ENCODE data around the gene HDGFL3.

HDGFL3 gene

DNA sequence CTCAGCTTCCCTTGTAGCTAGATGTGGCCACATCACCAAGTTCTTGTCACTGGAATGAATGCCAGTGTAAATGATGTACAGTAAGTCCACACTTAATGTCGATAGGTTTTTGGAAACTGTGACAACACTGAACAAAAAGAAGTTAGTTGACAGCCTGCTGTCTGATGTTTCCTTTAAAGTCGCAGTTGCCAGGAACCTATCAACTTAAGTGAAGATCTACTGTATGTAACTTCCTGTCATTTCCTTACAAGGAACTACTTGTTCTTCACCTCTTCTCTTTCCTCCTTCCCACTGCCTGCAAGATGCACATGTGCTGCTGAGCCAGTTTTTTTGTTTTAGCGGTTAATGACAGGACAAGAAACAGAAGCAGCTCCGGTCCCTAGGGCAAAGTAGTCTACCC is 44.6 kb downstream of the HDGFL3 start:
- Histone ChIP-seq H3K4me1 (ENCODE audit: control insufficient read depth, insufficient read depth, low read depth, low read length) (no peaks in the 10 kb centered on the region), H3K23ac (ENCODE audit: low read length in 2 of 2) (no peak overlapping the region), H2BK120ac (ENCODE audit: low read depth, low read length) (no peak overlapping the region), H3K36me3 (ENCODE audit: control insufficient read depth in 1 of 2, insufficient read depth in 2 of 2, low read depth in 1 of 2, low read length in 2 of 2) (peaks cover 0 to 22% of the 10 kb centered on the region in 2 experiments), H3K4me2 (ENCODE audit: low read length, poor library complexity, severe bottlenecking) (no peak overlapping the region), H3K27ac (ENCODE audit: low read length, poor library complexity, severe bottlenecking) (no peak overlapping the region), H3K9ac (ENCODE audit: low read length) (no peak overlapping the region), H3K9me3 (ENCODE audit: control insufficient read depth, low read length) (peaks cover 10% of the 10 kb centered on the region), H2BK12ac (ENCODE audit: low read length in 2 of 2) (no peak overlapping the region), H3K18ac (ENCODE audit: low read depth in 1 of 2, low read length in 2 of 2) (peak overlapping the region in 1 of 2 experiments; percentile 17), H4K8ac (ENCODE audit: low read length) (no peak overlapping the region), H2BK15ac (ENCODE audit: low read depth, poor library complexity, severe bottlenecking) (no peak overlapping the region), H2BK5ac (ENCODE audit: low read depth, low read length, poor library complexity, severe bottlenecking) (no peak overlapping the region), H3K4me3 (ENCODE audit: insufficient read depth in 1 of 2, low read depth in 1 of 2, low read length in 2 of 2) (no peak overlapping the region), H2AFZ (ENCODE audit: low read depth, low read length) (no peak overlapping the region), H4K91ac (ENCODE audit: low read length) (no peak overlapping the region), H3K27me3 (ENCODE audit: control insufficient read depth in 1 of 2, insufficient read depth in 1 of 2, low read length in 2 of 2) (no peaks in the 10 kb centered on the region), H3K4ac (ENCODE audit: low read depth in 1 of 2, low read length in 2 of 2) (no peak overlapping the region), H2AK5ac (ENCODE audit: low read length, severe bottlenecking) (no peak overlapping the region), H3K79me1 (replicated peaks; ENCODE audit: low read length, poor library complexity, severe bottlenecking) (peaks cover 15% of the 10 kb centered on the region), H3K14ac (ENCODE audit: low read length in 2 of 2) (no peak overlapping the region)
- 93% methylated on average over 3 of the region's 4 CpGs for WGBS
- DNase-seq = no peak

DNA sequence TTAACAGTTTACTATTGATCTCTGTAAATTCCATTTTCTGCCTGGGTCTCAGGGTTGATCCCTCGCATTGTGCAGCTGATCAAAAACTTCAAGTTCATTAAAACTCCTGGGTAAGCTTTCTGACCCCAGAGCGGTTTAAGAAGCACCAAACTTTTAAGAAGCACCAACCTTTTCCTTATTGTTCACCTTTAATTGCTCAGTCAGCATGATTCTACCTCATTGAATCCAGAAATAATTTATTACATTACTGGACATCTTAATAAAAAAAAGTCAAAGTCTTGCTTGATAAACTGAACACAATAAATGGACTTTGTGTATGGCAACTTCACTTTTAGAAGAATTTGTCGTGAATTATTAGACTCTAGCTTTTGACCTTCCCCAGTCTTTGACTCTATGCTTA is 46.9 kb downstream of the HDGFL3 start:
- Histone ChIP-seq H3K9me3 (ENCODE audit: control insufficient read depth, low read length) (no peaks in the 10 kb centered on the region), H2AFZ (ENCODE audit: low read depth, low read length) (no peak overlapping the region), H3K27me3 (ENCODE audit: control insufficient read depth in 1 of 2, insufficient read depth in 1 of 2, low read length in 2 of 2) (no peaks in the 10 kb centered on the region), H4K8ac (ENCODE audit: low read length) (no peak overlapping the region), H2BK15ac (ENCODE audit: low read depth, poor library complexity, severe bottlenecking) (no peak overlapping the region), H4K91ac (ENCODE audit: low read length) (no peak overlapping the region), H3K4me1 (ENCODE audit: control insufficient read depth, insufficient read depth, low read depth, low read length) (no peaks in the 10 kb centered on the region), H3K18ac (ENCODE audit: low read depth in 1 of 2, low read length in 2 of 2) (no peak overlapping the region), H3K4me3 (ENCODE audit: insufficient read depth in 1 of 2, low read depth in 1 of 2, low read length in 2 of 2) (no peak overlapping the region), H3K4ac (ENCODE audit: low read depth in 1 of 2, low read length in 2 of 2) (no peak overlapping the region), H2BK5ac (ENCODE audit: low read depth, low read length, poor library complexity, severe bottlenecking) (no peak overlapping the region), H2AK5ac (ENCODE audit: low read length, severe bottlenecking) (no peak overlapping the region), H3K27ac (ENCODE audit: low read length, poor library complexity, severe bottlenecking) (no peak overlapping the region), H3K79me1 (replicated peaks; ENCODE audit: low read length, poor library complexity, severe bottlenecking) (peaks cover 15% of the 10 kb centered on the region), H3K4me2 (ENCODE audit: low read length, poor library complexity, severe bottlenecking) (no peak overlapping the region), H3K23ac (ENCODE audit: low read length in 2 of 2) (no peak overlapping the region), H3K9ac (ENCODE audit: low read length) (no peak overlapping the region), H3K36me3 (ENCODE audit: control insufficient read depth in 1 of 2, insufficient read depth in 2 of 2, low read depth in 1 of 2, low read length in 2 of 2) (peaks cover 4 to 42% of the 10 kb centered on the region in 2 experiments), H2BK12ac (ENCODE audit: low read length in 2 of 2) (no peak overlapping the region), H3K14ac (ENCODE audit: low read length in 2 of 2) (no peak overlapping the region), H2BK120ac (ENCODE audit: low read depth, low read length) (no peak overlapping the region)
- no peak for DNase-seq
- WGBS = over 99% methylated on average over 3 of the region's 3 CpGs

DNA sequence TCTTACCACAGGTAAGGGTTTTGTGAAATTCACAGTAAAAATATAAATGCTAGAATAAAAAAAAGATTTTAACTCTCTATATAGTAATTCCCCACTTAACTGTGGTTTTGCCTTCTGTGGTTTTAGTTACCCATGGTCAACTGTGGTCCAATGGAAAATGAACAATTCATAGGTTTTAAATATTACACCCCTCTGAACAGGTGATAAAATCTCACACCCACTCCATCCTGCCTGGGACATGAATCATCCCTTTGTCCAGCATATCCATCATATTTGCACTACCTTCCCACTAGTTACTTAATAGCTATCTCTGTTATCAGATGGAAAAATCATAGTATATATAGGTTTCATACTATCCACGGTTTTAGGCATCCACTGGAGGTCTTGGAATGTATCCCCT is 49.2 kb downstream of the HDGFL3 start:
- H3K27me3 ChIP-seq (ENCODE audit: control insufficient read depth in 1 of 2, insufficient read depth in 1 of 2, low read length in 2 of 2) = no peaks in the 10 kb centered on the region
- H3K4me2 ChIP-seq (ENCODE audit: low read length, poor library complexity, severe bottlenecking) = no peak overlapping the region
- no peak for DNase-seq
- no CpG with 5 or more reads among the region's 1 CpG for WGBS
- H3K4me1 ChIP-seq (ENCODE audit: control insufficient read depth, insufficient read depth, low read depth, low read length) = no peaks in the 10 kb centered on the region
- H3K23ac ChIP-seq (ENCODE audit: low read length in 2 of 2) = no peak overlapping the region
- no peak overlapping the region for H2BK120ac ChIP-seq (ENCODE audit: low read depth, low read length)
- no peaks in the 10 kb centered on the region for H3K9me3 ChIP-seq (ENCODE audit: control insufficient read depth, low read length)
- H3K14ac ChIP-seq (ENCODE audit: low read length in 2 of 2) = no peak overlapping the region
- no peak overlapping the region for H3K4ac ChIP-seq (ENCODE audit: low read depth in 1 of 2, low read length in 2 of 2)
- H2BK15ac ChIP-seq (ENCODE audit: low read depth, poor library complexity, severe bottlenecking) = no peak overlapping the region
- no peak overlapping the region for H3K9ac ChIP-seq (ENCODE audit: low read length)
- H4K91ac ChIP-seq (ENCODE audit: low read length) = no peak overlapping the region
- H3K4me3 ChIP-seq (ENCODE audit: insufficient read depth in 1 of 2, low read depth in 1 of 2, low read length in 2 of 2) = no peak overlapping the region
- no peak overlapping the region for H2BK5ac ChIP-seq (ENCODE audit: low read depth, low read length, poor library complexity, severe bottlenecking)
- H3K27ac ChIP-seq (ENCODE audit: low read length, poor library complexity, severe bottlenecking) = no peak overlapping the region
- no peak overlapping the region for H2AK5ac ChIP-seq (ENCODE audit: low read length, severe bottlenecking)
- peaks cover 15% of the 10 kb centered on the region for H3K79me1 ChIP-seq (replicated peaks; ENCODE audit: low read length, poor library complexity, severe bottlenecking)
- no peak overlapping the region for H2BK12ac ChIP-seq (ENCODE audit: low read length in 2 of 2)
- H3K18ac ChIP-seq (ENCODE audit: low read depth in 1 of 2, low read length in 2 of 2) = no peak overlapping the region
- H2AFZ ChIP-seq (ENCODE audit: low read depth, low read length) = no peak overlapping the region
- H4K8ac ChIP-seq (ENCODE audit: low read length) = no peak overlapping the region
- peaks cover 4 to 46% of the 10 kb centered on the region in 2 experiments for H3K36me3 ChIP-seq (ENCODE audit: control insufficient read depth in 1 of 2, insufficient read depth in 2 of 2, low read depth in 1 of 2, low read length in 2 of 2)

DNA sequence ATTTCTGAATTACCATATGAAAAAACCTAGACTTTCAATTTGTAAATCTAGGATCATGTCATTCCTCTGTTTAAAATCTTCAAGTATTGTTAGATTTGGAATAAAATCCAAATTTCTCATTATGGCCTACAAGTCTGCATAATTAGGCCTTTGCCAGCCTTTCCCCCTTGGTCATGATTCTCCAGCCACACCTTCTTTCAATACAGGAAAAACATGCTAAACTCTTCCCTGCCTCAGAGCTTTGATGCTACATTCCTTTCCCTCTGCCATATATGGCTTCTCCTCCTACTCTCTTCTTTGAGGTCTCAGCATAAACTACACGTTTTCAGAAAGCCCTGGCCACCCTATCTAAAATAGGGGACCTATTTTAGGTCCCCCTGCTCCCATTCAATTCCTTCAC is 51.7 kb downstream of the HDGFL3 start:
- H3K27me3 ChIP-seq (ENCODE audit: control insufficient read depth in 1 of 2, insufficient read depth in 1 of 2, low read length in 2 of 2) = no peaks in the 10 kb centered on the region
- no peak overlapping the region for H3K4me2 ChIP-seq (ENCODE audit: low read length, poor library complexity, severe bottlenecking)
- no peak overlapping the region for H2BK15ac ChIP-seq (ENCODE audit: low read depth, poor library complexity, severe bottlenecking)
- no peak overlapping the region for H2BK5ac ChIP-seq (ENCODE audit: low read depth, low read length, poor library complexity, severe bottlenecking)
- no peak overlapping the region for H3K4ac ChIP-seq (ENCODE audit: low read depth in 1 of 2, low read length in 2 of 2)
- H3K27ac ChIP-seq (ENCODE audit: low read length, poor library complexity, severe bottlenecking) = no peak overlapping the region
- WGBS = 88% methylated on average over 1 of the region's 1 CpG
- H3K18ac ChIP-seq (ENCODE audit: low read depth in 1 of 2, low read length in 2 of 2) = no peak overlapping the region
- no peak overlapping the region for H3K4me3 ChIP-seq (ENCODE audit: insufficient read depth in 1 of 2, low read depth in 1 of 2, low read length in 2 of 2)
- no peak for DNase-seq
- H3K14ac ChIP-seq (ENCODE audit: low read length in 2 of 2) = no peak overlapping the region
- H2BK120ac ChIP-seq (ENCODE audit: low read depth, low read length) = no peak overlapping the region
- no peak overlapping the region for H2AFZ ChIP-seq (ENCODE audit: low read depth, low read length)
- no peak overlapping the region for H4K91ac ChIP-seq (ENCODE audit: low read length)
- H3K23ac ChIP-seq (ENCODE audit: low read length in 2 of 2) = no peak overlapping the region
- H3K9me3 ChIP-seq (ENCODE audit: control insufficient read depth, low read length) = no peaks in the 10 kb centered on the region
- H4K8ac ChIP-seq (ENCODE audit: low read length) = no peak overlapping the region
- H2BK12ac ChIP-seq (ENCODE audit: low read length in 2 of 2) = no peak overlapping the region
- no peak overlapping the region for H2AK5ac ChIP-seq (ENCODE audit: low read length, severe bottlenecking)
- peaks cover 4 to 40% of the 10 kb centered on the region in 2 experiments for H3K36me3 ChIP-seq (ENCODE audit: control insufficient read depth in 1 of 2, insufficient read depth in 2 of 2, low read depth in 1 of 2, low read length in 2 of 2)
- H3K79me1 ChIP-seq (replicated peaks; ENCODE audit: low read length, poor library complexity, severe bottlenecking) = peaks cover 12% of the 10 kb centered on the region
- H3K4me1 ChIP-seq (ENCODE audit: control insufficient read depth, insufficient read depth, low read depth, low read length) = no peaks in the 10 kb centered on the region
- no peak overlapping the region for H3K9ac ChIP-seq (ENCODE audit: low read length)
